Hematopoietic multipotent progenitor cell treated with erythropoietin and hydrocortisone succinate and interleukin-3 and kit ligand, for 6 days (in vitro differentiated cells): ENCODE results near the gene OR4A47.
"Not testable (repeated sequence)": the region's sequence is repeated elsewhere in the genome, so short reads cannot be mapped to it uniquely, and the experiment has no call there.

ENCODE experiments used
- DNase-seq: peaks from one replicate; pipeline ENCODE4 v3.0.0-alpha.2; 2015

OR4A47 gene, protein sequence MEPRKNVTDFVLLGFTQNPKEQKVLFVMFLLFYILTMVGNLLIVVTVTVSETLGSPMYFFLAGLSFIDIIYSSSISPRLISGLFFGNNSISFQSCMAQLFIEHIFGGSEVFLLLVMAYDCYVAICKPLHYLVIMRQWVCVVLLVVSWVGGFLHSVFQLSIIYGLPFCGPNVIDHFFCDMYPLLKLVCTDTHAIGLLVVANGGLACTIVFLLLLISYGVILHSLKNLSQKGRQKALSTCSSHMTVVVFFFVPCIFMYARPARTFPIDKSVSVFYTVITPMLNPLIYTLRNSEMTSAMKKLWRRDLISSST

GRCh38 chr11:48488493-48488892 is at the start of gene OR4A47:
Gene OR4A47 (plus strand): TSS chr11:48488793. CDS start chr11:48488793, 0 bp downstream.
- DNase-seq = not testable (repeated sequence)

GRCh38 chr11:48455909-48456308 is 32.7 kb upstream of the OR4A47 start:
- DNase-seq = not testable (repeated sequence)

- not testable (repeated sequence) for DNase-seq
Observed at GRCh38 chr11:48473966-48474365, 14.6 kb upstream of the OR4A47 start.

DNA sequence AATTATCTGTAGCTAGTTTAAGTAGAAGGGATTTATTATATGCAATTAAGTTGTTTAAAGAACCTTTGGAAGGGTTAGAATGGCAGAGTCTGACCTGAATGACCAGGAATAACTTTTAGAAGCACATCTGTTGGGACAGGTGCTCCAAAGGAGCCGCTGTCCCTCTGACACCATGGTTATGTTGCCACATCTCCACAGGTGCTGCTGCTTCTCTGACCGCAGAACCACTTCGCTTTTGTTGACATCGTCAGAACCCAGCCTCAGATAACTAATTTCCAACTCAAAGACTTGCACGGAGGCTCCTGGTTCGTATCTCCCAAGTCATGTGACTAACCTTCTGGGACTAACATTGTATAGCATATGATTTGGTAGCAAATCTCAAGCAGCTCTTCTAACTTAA is 13.9 kb upstream of the OR4A47 start:
- not testable (repeated sequence) for DNase-seq

DNA sequence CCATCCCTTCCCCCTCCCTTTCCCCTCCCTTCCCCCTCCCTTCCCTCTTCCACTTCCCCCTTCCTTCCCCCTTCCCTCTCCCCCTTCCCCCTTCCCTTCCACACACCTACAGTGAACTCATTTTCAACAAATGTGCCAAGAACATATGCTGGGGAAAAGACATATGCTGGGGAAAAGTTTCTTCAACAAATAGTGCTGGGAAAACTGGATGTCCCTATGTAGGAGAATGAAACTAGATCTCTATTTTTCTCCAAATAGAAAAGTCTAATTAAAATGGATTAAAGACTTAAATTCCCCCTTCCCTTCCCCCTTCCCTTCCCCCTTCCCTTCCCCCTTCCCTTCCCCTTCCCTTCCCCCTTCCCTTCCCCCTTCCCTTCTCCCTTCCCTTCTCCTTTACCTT is 17.6 kb downstream of the OR4A47 start:
- DNase-seq = not testable (repeated sequence)

GRCh38 chr11:48538991-48539390 is 50.4 kb downstream of the OR4A47 start:
- no peak for DNase-seq
